Pancreas (tissue), 10 donors: ENCODE data around the gene CDC42BPA. TPM values are rescaled to one million over a fixed set of nuclear protein-coding genes. Genes with fewer than 3 reads are reported as not detected.
A peak's percentile ranks its signal among the peaks of the same experiment; 100 is the strongest.

Source experiments
- ATAC-seq, 4 donors: fragments of 200-7000 bp; cut with Tn5 transposase; one replicate each; pipeline versions ENCODE4 v1.8.0 to v1.9.1; 2020; ENCODE audit warnings: mild to moderate bottlenecking in 4 of 4, moderate library complexity in 4 of 4
- DNase-seq, 6 donors: peaks; one replicate each; pipeline ENCODE4 v3.0.0-alpha.2; 2020
- FAIRE-seq: peaks from 2 replicates; lab custom pipeline; 2012; peaks lifted over from hg19 to GRCh38; lab: Jason Lieb, UNC
- H3K27ac ChIP-seq, 4 donors: fragments of 200-600 bp; sonication (generic); 1 replicate in 3 of 4; 2 replicates in 1 of 4; pipeline versions ENCODE4 v1.5.0 to v1.8.0; 2020
- H3K27me3 ChIP-seq, 4 donors: fragments of 200-600 bp; one replicate each; pipeline ENCODE4 v1.8.0; 2021
- H3K36me3 ChIP-seq, 3 donors: fragments of 200-600 bp; sonication (generic) in 1 of 3; one replicate each; pipeline versions ENCODE4 v1.5.0 to v1.8.0; 2020 to 2021
- H3K4me1 ChIP-seq, 3 donors: fragments of 200-600 bp; one replicate each; pipeline ENCODE4 v1.8.0; 2021
- H3K4me3 ChIP-seq, 4 donors: fragments of 200-600 bp; sonication (generic) in 2 of 4; one replicate each; pipeline versions ENCODE4 v1.5.0 to v1.8.0; 2020 to 2021
- H3K9me3 ChIP-seq, 4 donors: fragments of 200-600 bp; one replicate each; pipeline ENCODE4 v1.8.0; 2021
- WGBS, 2 donors: extraction: QIAGEN DNeasy Blood & Tissue Kit; methylation state at CpG; one replicate each; pipeline ENCODE4 v1.1.7; 2013; 5-methylcytosine and 5-hydroxymethylcytosine counted together
- intact Hi-C, 3 donors: fragments of 100-400 bp; cut with DNase I; formaldehyde crosslinking; loops; one replicate each; pipeline versions ENCODE4 v1.11.1 to v1.14.2; 2022
- polyA plus RNA-seq, 2 donors: library from polyadenylated mRNA; stranded (reverse); fragments of 200-250 nt; gene quantifications; one replicate each; pipeline ENCODE4 v1.2.3, GENCODE V29; 2013
- total RNA-seq, 6 donors: library from RNA; stranded (reverse); fragmentation: NEBNext Ultra II Directional in 4 of 6; extraction: Animal tissue kit (Norgen Biotek cat#: 25700) in 4 of 6; gene quantifications; one replicate each; pipeline versions ENCODE4 v1.2.1 to v1.2.4, GENCODE V29; 2021 to 2023
- TF ChIP-seq, protein P1 (sequence below), 4 donors: fragments of 200-600 bp; sonication (generic) in 3 of 4; IDR thresholded peaks; one replicate each; pipeline versions ENCODE4 v1.5.0 to v1.8.0; 2021; ENCODE audit warnings: antibody characterized with exemption in 4 of 4
- donor health status: healthy with polysubstance abuse.
- donor health status: DM: no; HTN: no; CAD: no; lungs with moderate emphysema.
- donor health status: DM: no; HTN: no; CAD: no.
- donor health status: control.
- donor health status: control.
- donor health status: Bipolar disorder and iron deficiency.
- donor health status: DM: yes; HTN: yes; CAD: no.
- donor health status: DM: no; HTN: no; CAD: no.
- donor health status: DM: no; HTN: no; CAD: no.
- donor health status: DM: yes; HTN: yes; CAD: no.

The CDC42BPA gene
- total and polyA plus RNA-seq, 8 donors = 5.3 to 22.5 (median 16.5) TPM

DNA sequence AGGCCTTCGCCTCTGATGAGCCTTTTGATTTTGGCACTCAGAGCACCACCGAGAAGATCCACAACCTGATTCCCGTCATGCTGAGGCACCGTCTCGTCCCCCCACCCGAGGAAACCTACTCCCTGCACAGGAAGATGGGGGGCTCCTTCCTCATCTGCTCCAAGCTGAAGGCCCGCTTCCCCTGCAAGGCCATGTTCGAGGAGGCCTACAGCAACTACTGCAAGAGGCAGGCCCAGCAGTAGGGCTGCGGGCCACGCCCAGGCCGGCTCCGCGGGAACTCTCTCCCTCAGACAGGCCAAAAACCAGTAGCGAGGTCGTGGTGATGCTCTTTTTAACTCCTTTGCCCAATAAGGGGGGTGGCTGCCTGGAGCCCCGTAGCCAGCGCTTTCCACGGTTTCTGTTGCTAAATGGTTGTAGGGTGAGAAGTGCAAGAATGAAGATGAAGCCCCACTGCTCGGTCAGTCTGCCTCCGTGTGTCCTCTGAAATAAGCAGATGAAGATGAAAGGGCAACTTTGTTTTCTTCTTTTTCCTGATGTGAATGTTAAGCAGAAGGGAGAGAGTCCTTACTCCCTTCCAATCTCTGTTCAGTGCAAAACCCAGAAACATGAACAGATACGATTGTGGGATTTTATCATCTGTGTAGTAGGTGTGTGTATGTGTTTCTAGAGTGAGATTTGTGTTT, 331.7 kb downstream of the CDC42BPA start:
- H3K36me3 ChIP-seq = peaks cover 0 to 62% (median 35%) of the 10 kb centered on the region in 3 donors
- ATAC-seq = no peak
- intact Hi-C loops = no loop called here
- FAIRE-seq = no peak
- 89 to 93% methylated on average over 21 of the region's 21 CpGs for WGBS, 2 donors
- no peaks in the 10 kb centered on the region for H3K9me3 ChIP-seq
- H3K4me1 ChIP-seq = peaks cover 8 to 25% (median 20%) of the 10 kb centered on the region in 3 donors
- TF ChIP-seq, protein P1, sequence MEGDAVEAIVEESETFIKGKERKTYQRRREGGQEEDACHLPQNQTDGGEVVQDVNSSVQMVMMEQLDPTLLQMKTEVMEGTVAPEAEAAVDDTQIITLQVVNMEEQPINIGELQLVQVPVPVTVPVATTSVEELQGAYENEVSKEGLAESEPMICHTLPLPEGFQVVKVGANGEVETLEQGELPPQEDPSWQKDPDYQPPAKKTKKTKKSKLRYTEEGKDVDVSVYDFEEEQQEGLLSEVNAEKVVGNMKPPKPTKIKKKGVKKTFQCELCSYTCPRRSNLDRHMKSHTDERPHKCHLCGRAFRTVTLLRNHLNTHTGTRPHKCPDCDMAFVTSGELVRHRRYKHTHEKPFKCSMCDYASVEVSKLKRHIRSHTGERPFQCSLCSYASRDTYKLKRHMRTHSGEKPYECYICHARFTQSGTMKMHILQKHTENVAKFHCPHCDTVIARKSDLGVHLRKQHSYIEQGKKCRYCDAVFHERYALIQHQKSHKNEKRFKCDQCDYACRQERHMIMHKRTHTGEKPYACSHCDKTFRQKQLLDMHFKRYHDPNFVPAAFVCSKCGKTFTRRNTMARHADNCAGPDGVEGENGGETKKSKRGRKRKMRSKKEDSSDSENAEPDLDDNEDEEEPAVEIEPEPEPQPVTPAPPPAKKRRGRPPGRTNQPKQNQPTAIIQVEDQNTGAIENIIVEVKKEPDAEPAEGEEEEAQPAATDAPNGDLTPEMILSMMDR (IDR thresholded peaks at IDR 0.05) = no peak
- H3K4me3 ChIP-seq = no peak overlapping the region
- DNase-seq = peak in 1 of 6 donors; percentile 60
- H3K27ac ChIP-seq = no peak overlapping the region
- H3K27me3 ChIP-seq = no peaks in the 10 kb centered on the region

DNA sequence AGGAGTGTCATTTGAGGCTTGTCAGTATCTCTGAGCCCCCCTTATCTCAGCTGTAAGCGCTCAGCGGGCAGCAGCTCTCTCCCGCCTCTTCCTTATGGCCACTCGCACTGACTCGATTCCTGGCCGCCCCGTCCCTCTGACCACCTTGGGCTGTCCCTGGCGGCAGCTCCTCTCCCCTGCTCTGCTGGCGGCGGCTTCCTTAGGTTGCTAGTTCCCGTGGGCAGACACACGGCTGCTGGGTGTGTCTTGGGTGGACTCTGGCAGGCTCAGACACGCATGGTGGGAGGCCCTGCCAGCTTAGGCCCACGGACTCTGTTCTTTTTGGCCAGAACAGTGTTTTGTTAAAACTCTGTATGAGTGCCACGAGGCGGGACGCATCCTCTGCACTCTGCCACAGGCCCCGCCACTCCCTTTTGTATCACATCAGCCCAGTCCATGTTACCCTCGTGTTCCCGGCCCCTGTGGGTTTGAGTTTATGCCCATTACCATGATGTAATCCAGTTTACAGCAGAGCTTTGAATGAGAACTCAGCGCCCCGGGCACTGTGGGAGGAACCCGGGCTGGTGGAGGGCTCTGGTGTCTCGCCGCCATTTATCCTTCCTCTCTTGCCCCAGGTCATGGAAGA, 332.3 kb downstream of the CDC42BPA start:
- peak in 2 of 6 donors; percentile 10 to 62 for DNase-seq
- Histone ChIP-seq H3K4me1 (peaks cover 8 to 25% (median 20%) of the 10 kb centered on the region in 3 donors), H3K9me3 (no peaks in the 10 kb centered on the region), H3K27ac (no peak overlapping the region), H3K27me3 (no peaks in the 10 kb centered on the region), H3K36me3 (peaks cover 0 to 67% (median 35%) of the 10 kb centered on the region in 3 donors), H3K4me3 (no peak overlapping the region)
- intact Hi-C loops = no loop called here
- TF ChIP-seq, protein P1 (IDR thresholded peaks at IDR 0.05) = no peak
- WGBS, 2 donors = 91 to 93% methylated on average over 24 to 25 of the region's 25 CpGs
- no peak for FAIRE-seq
- no peak for ATAC-seq

DNA sequence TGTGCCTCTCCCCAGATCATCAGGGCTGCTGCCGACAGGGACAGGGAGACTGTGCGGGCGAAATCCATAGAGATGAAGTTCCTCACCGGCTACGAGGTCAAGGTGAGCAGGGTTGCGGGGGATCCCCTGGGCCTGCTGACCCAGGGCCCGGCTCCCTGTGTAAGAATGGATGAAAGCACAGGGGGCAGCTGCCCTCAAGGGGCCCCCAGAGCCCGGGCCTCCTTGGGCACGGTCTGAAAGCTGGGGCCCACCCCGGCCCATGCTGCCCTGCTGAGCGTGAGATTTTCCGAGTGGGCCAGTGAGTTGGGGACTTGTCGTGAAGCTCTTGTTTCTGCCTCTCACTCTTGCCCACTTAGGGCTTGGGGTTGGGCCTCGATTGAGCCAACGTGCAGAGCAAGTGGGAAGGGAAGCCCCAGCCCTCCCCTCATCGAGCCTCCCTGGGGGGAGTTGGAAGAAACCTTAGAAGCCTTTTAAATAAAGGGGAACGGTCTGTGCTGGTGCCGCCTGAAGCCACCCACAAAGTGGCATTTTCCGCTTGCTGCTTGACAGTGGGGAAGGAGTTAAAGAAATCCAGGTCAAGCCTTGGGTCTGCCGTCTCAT, 333.0 kb downstream of the CDC42BPA start:
- H3K4me3 ChIP-seq = no peak overlapping the region
- H3K27ac ChIP-seq = no peak overlapping the region
- DNase-seq = peak in 1 of 6 donors; percentile 40
- TF ChIP-seq, protein P1 (IDR thresholded peaks at IDR 0.05) = no peak
- peaks cover 0 to 73% (median 35%) of the 10 kb centered on the region in 3 donors for H3K36me3 ChIP-seq
- intact Hi-C loops = no loop called here
- FAIRE-seq = no peak
- H3K9me3 ChIP-seq = no peaks in the 10 kb centered on the region
- H3K4me1 ChIP-seq = peaks cover 8 to 19% (median 15%) of the 10 kb centered on the region in 3 donors
- no peak for ATAC-seq
- 92% methylated on average over 20 of the region's 20 CpGs for WGBS, 2 donors
- H3K27me3 ChIP-seq = no peaks in the 10 kb centered on the region

DNA sequence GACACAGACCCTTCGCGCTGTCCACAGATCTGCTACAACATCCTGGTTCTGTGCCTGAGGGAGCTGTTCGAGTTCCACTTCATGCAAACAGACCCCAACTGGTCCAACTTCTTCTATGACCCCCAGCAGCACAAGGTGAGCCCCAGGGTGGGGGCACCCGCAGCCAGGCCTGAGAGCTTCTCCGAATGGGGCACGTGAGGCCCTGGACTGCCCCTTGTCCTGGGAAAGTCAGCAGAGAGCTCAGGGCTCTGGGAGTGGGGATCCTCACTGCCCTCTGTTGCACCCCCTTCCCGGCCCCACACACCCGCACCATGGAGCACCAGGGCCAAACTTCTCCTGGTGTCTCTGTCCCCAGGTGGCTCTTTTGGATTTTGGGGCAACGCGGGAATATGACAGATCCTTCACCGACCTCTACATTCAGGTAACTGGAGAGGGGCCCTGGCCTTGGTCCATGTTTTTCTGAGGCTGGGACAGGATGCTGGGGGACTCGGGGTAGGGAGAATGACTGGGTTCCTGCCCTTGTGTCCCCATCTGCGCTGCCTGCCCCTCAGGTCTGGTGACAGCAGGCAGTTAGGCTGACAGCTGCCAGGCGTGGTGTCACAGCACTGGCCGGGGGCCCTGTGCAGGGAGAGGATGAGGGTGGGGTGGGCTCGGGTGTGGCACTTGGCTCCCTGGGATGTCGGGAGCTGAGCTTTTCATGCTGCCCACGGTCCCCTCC, 333.6 kb downstream of the CDC42BPA start:
- no peak for ATAC-seq
- Histone ChIP-seq H3K27ac (no peak overlapping the region), H3K9me3 (no peaks in the 10 kb centered on the region), H3K36me3 (peaks cover 0 to 78% (median 35%) of the 10 kb centered on the region in 3 donors), H3K4me3 (no peak overlapping the region), H3K27me3 (no peaks in the 10 kb centered on the region), H3K4me1 (peaks cover 6 to 13% (median 8%) of the 10 kb centered on the region in 3 donors)
- peak in 1 of 6 donors; percentile 69 for DNase-seq
- TF ChIP-seq, protein P1 (IDR thresholded peaks at IDR 0.05) = no peak
- FAIRE-seq = no peak
- intact Hi-C loops = no loop called here
- WGBS, 2 donors = 86 to 89% methylated on average over 18 of the region's 18 CpGs
